ENCODE measurements around the gene PTPRD. TPM values are rescaled to one million over a fixed set of nuclear protein-coding genes. Genes with fewer than 3 reads are reported as not detected.

PTPRD gene
- total RNA-seq, 1 experiment from 2014 or later: 0.02 TPM

DNA sequence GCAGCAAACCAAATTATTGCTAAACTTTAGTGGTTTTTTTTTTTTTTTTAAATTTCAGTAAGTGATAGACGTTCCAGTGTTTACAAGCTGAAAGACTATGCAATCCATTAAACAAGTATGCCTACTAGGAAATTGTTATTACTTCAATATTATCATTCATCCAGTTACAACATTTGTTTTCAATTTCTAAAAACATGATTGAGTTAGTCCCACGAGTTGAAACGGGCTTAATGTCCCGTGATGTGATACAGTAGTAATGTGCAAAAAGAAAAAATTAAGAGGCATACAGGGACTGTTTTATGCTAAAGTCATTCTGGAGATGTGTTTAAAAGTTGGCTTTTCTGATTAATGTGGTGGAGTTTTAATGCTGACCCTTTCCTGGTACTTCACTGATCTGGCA is 2262.9 kb downstream of the PTPRD start:
- Histone ChIP-seq H3K4me2 (ENCODE audit: low read length) (no peak overlapping the region), H2AFZ (ENCODE audit: low read depth, low read length, poor library complexity, severe bottlenecking) (no peak overlapping the region), H3K4me1 (ENCODE audit: control insufficient read depth in 1 of 2, insufficient read depth in 2 of 2, low read length in 2 of 2) (no peaks in the 10 kb centered on the region), H4K20me1 (ENCODE audit: insufficient read depth) (no peaks in the 10 kb centered on the region), H3K4me3 (replicated peaks in 1 of 2; ENCODE audit: low read depth in 1 of 2, low read length in 2 of 2) (no peak overlapping the region), H3K9ac (ENCODE audit: low read length) (no peak overlapping the region), H3K27me3 (ENCODE audit: insufficient read depth, low read length) (no peaks in the 10 kb centered on the region), H3K9me3 (ENCODE audit: control insufficient read depth in 1 of 2, insufficient read depth in 1 of 2, low read depth in 1 of 2, low read length in 2 of 2) (peaks cover 12 to 17% of the 10 kb centered on the region in 2 experiments; a peak in 3 of 4 replicates), H3K27ac (ENCODE audit: low read depth, low read length) (no peak overlapping the region), H3K9me2 (ENCODE audit: insufficient read depth) (no peaks in the 10 kb centered on the region), H3K36me3 (ENCODE audit: control insufficient read depth in 1 of 2, insufficient read depth in 2 of 2, low read length in 2 of 2) (no peaks in the 10 kb centered on the region), H3K79me2 (ENCODE audit: insufficient read depth, low read length) (no peaks in the 10 kb centered on the region)
- BruUV-seq (replicated peaks): no TSS peak
- CTCF ChIA-PET: no interaction called here
- RAD21 ChIA-PET (ENCODE audit: low non-redundant PET in 1 of 2, low total read pairs in 2 of 2, uncharacterized antibody in 2 of 2, unreplicated experiment in 2 of 2): no interaction called here
- intact Hi-C loops (cut with micrococcal nuclease): no loop called here
- no peak for TF ChIP-seq ZNF274 (IDR thresholded peaks at IDR 0.05; ENCODE audit: low read depth, low read length)
- TF ChIP-seq TCF7L2 (IDR thresholded peaks at IDR 0.05; ENCODE audit: borderline replicate concordance, extremely low read depth, insufficient read depth, insufficient read length): no peak
- TF ChIP-seq JUND (IDR thresholded peaks at IDR 0.05): no peak
- TF ChIP-seq FOSL1 (IDR thresholded peaks at IDR 0.05; ENCODE audit: low read depth): no peak
- no peak for TF ChIP-seq CEBPB (IDR thresholded peaks at IDR 0.05; ENCODE audit: low read depth)
- TF ChIP-seq CBX3 (IDR thresholded peaks at IDR 0.05; ENCODE audit: low read depth): no peak
- TF ChIP-seq EGR1 (IDR thresholded peaks at IDR 0.05; ENCODE audit: low read depth): no peak
- no peak for TF ChIP-seq RAD21 (IDR thresholded peaks at IDR 0.05; ENCODE audit: low read depth)
- no peak for TF ChIP-seq POLR2AphosphoS5 (IDR thresholded peaks at IDR 0.05; ENCODE audit: low read depth, low read length)
- TF ChIP-seq POLR2A (IDR thresholded peaks at IDR 0.05; ENCODE audit: borderline replicate concordance, extremely low read depth, insufficient read depth, insufficient read length): no peak
- no peak for TF ChIP-seq YY1 (IDR thresholded peaks at IDR 0.05; ENCODE audit: extremely low read depth, insufficient replicate concordance, low read depth, low read length)
- TF ChIP-seq ATF3 (IDR thresholded peaks at IDR 0.05): no peak
- no peak for TF ChIP-seq SRF (IDR thresholded peaks at IDR 0.05; ENCODE audit: low read depth)
- TF ChIP-seq ZFX (IDR thresholded peaks at IDR 0.05): no peak
- no peak for TF ChIP-seq SIN3A (IDR thresholded peaks at IDR 0.05; ENCODE audit: low read depth)
- TF ChIP-seq MAX (IDR thresholded peaks at IDR 0.05): no peak
- TF ChIP-seq, protein P1, sequence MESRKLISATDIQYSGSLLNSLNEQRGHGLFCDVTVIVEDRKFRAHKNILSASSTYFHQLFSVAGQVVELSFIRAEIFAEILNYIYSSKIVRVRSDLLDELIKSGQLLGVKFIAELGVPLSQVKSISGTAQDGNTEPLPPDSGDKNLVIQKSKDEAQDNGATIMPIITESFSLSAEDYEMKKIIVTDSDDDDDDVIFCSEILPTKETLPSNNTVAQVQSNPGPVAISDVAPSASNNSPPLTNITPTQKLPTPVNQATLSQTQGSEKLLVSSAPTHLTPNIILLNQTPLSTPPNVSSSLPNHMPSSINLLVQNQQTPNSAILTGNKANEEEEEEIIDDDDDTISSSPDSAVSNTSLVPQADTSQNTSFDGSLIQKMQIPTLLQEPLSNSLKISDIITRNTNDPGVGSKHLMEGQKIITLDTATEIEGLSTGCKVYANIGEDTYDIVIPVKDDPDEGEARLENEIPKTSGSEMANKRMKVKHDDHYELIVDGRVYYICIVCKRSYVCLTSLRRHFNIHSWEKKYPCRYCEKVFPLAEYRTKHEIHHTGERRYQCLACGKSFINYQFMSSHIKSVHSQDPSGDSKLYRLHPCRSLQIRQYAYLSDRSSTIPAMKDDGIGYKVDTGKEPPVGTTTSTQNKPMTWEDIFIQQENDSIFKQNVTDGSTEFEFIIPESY (IDR thresholded peaks at IDR 0.05; ENCODE audit: extremely low read depth, insufficient replicate concordance, low read length): no peak
- TF ChIP-seq ELF1 (IDR thresholded peaks at IDR 0.05; ENCODE audit: borderline replicate concordance, low read depth): no peak
- no peak for TF ChIP-seq SP1 (IDR thresholded peaks at IDR 0.05; ENCODE audit: low read depth)
- DNase-seq (ENCODE audit: low read depth, low spot score): no peak
- ATAC-seq: no peak
- POLR2A ChIA-PET: no interaction called here
